Superior temporal gyrus (tissue), 1 donor: ENCODE data around the gene COL16A1.
A peak's percentile ranks its signal among the peaks of the same experiment; 100 is the strongest.

Experiments
- DNase-seq: peaks from one replicate; pipeline ENCODE4 v3.0.0-alpha.2; 2016; ENCODE audit errors: extremely low spot score

The COL16A1 gene

DNA sequence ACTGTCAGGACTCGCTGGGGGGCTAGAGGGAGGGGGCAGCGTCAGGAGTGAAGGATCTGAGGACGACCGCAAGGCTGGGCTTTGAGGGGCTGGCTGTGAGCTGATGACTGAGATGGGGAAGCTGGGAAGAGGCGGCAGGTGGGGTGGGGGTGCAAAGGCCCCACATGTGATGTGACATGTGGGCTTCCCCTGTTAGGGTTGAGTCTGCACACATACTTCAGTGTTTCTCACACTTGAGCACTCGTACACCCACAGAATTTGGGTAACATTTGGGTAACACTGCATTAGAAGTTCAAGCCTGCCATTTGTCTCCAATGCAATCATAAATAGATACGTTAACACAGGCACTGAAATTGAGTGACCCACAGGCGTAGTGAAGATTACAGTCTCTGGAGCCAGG is 16.2 kb downstream of the COL16A1 start:
- no peak for DNase-seq

- DNase-seq: no peak
Measured at GRCh38 chr1:31685795-31686194, 18.0 kb downstream of the COL16A1 start.

- no peak for DNase-seq
Measured at GRCh38 chr1:31683997-31684396, 19.8 kb downstream of the COL16A1 start.

GRCh38 chr1:31681415-31681814 is 22.4 kb downstream of the COL16A1 start:
- no peak for DNase-seq

- DNase-seq: no peak
Measured at GRCh38 chr1:31679676-31680230, 24.1 kb downstream of the COL16A1 start.

DNA sequence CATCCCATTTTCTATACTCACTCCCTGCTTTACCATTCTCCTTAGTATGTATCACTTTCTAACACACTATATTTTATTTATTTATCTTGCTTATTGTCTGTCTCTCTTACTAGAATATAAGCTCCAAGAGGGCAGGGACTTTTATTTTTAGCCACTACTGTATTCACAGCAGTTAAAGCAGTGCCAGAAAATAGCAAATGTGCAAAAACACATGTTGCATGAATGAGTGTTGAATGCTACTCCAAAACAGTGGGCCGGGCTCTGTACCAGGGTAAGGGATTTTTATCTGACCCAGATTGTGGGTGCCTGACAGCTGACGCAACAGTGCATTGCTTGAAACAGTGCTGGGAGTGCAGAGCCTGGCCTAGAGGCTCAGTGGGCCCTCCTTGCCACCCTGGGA is 24.7 kb downstream of the COL16A1 start:
- no peak for DNase-seq

GRCh38 chr1:31678681-31679080 is 25.1 kb downstream of the COL16A1 start:
- no peak for DNase-seq

- DNase-seq: no peak
Measured at GRCh38 chr1:31677949-31678348, 25.9 kb downstream of the COL16A1 start.

- no peak for DNase-seq
Measured at GRCh38 chr1:31677401-31677800, 26.4 kb downstream of the COL16A1 start.

DNA sequence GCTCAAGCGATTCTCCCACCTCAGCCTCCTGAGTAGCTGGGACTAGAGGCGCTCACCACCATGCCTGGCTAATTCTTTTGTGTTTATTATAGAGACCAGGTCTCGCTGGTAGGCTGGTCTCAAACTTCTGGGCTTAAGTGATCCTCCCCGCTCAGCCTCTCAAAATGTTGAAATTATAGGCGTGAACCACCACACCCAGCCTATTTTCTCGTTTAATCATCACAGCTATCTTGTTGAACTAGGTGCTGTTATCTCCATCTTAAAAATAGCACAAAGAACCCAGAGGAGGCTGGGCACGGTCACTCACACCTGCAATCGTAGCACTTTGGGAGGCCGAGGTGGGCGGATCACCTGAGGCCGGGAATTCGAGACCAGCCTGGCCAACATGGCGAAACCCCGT is 28.1 kb downstream of the COL16A1 start:
- no peak for DNase-seq

- no peak for DNase-seq
Measured at GRCh38 chr1:31675161-31675560, 28.7 kb downstream of the COL16A1 start.

- DNase-seq: no peak
Measured at GRCh38 chr1:31674626-31675025, 29.2 kb downstream of the COL16A1 start.

DNA sequence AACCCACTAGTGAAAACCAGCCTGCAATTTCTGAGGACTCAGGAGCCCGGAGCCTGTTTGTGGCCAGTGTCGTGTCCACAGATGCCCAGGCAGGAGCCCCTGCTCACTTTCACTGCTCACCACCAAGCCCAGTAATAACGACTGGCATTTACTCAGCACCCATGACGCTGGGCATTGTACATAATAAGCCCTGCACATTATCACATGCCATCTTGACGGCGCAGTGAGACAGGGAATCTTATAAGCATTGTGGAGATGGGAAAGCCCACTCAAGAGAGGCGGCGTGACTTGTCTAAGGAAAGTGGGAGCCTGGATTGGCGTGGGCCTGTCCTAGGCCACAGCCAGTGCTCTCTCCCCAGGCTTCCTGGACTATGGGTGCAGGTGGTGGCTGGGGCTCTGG is 30.4 kb downstream of the COL16A1 start:
- DNase-seq: no peak

DNA sequence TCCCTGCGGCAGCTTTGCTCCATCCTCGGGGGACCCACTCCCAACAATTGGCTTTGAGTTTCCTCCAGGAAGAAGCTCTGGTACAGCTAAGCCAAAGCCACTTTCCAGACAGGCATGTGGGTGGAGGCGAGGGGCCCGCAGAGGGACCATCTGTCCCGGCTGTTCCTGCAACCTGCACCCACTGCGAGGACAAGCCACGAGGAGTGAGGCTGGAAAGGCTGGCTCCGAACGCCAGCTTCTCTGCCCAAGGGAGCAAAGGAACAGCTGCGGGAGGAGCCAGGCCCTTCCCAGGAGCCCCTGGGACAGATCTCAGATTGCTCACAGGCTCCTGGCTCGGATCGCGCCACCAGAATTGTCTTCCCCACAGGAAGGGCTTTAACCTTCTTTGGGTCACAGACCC is 30.8 kb downstream of the COL16A1 start:
- no peak for DNase-seq

GRCh38 chr1:31671561-31672201 is 32.1 kb downstream of the COL16A1 start:
- no peak for DNase-seq

DNA sequence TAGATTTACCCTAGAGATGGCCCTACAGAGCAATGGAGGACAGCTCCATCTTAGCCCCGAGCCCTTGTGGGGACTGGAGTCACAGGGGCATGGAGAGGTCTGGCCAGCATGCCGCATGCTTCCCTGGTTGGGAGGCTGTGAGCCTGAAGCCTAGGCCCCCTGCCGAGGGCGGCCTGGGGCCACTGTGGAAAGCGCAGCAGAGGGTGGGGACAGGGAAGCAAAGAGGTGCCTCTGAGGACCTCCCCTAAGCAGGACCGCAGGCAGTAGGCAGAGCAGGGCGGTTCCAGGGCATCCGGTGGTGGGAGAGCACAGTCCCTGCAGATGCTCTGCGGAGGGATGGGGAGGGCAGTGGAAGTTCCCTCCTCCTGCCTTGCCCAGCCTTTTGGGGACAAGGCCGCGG is 32.7 kb downstream of the COL16A1 start:
- no peak for DNase-seq

DNA sequence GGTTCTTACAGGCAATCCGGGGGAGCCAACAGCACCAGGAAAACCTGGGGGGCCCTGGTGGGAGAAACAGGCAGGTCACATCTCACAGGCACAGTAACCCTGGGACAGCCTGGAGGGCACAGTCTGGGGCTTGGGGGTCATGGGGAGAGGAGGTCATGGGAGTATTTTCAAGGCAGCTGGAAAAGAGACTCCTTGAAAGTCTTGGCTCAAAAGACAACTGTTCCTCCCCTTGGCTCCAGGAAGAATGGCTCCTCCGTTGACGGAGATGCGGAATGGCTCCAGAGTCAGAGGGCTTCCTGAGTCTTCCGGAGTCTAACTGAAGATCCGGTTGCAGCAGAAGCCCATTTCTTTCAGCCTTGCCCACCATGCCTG is 33.2 kb downstream of the COL16A1 start:
- DNase-seq: no peak

GRCh38 chr1:31669786-31670592 is 33.8 kb downstream of the COL16A1 start:
- DNase-seq: peak; percentile 71

GRCh38 chr1:31669433-31669785 is 34.4 kb downstream of the COL16A1 start:
- no peak for DNase-seq

DNA sequence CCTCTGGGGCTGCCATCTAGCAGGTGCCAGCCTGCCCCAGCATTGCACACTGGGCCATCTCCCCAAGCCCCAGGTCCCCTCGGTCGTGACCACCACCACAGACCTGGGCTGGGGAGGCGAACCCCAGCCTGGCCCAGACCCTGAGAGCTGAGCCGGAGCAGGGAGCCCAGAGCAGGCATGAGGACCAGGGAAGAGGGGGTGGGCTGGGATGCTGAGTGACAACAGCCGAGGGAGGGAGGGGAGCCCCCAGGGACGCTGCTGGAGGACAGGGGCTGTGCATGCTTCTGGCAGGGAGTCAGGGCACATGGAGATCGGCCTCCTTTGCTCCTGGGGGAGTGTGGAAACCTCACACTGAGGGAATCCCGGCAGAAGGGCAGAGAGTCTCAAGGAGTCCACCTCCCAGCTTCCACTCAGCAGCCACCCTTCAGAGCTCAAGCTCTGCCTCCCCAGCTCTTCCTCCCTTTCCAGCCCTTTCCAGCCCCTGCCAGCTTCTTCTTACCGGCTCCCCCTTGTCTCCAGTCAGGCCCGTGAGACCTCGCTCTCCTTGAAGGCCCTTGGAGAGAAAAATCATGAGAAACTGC is 35.4 kb downstream of the COL16A1 start:
- DNase-seq: no peak

DNA sequence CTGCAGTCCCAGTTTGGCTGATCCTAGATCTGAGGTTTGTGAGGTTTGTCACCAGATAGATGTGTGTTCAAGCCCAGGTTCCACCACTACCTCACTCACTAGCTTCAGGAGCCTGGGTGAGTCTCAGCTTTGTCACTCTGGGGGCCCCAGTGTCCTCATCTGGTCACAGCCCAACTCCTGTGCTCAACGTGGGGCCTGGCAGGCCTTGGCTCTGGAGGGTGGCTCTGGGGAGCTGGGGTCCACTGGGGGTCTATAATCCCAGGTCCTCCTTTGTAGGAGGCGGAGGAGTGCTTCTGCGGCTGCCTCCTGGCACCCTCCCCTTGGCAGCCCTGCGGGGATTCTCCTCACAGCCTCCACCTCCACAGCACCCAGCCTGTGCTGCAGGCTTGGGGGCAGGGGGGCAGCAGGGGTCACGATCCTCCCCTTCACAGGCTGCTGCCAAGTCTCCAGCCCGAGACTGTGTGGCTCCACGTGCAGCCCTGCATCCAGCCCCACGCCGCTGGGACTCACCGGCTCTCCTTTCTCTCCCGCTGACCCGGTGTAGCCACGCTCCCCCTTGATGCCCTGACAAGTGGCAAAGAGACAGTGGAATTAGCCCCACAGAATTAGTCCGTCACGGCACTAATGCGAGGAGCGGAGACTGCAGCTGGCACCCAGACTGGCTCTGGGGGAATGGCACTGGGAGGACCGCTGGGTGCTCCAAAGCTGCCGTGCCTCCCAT is 36.6 kb downstream of the COL16A1 start:
- DNase-seq: no peak

DNA sequence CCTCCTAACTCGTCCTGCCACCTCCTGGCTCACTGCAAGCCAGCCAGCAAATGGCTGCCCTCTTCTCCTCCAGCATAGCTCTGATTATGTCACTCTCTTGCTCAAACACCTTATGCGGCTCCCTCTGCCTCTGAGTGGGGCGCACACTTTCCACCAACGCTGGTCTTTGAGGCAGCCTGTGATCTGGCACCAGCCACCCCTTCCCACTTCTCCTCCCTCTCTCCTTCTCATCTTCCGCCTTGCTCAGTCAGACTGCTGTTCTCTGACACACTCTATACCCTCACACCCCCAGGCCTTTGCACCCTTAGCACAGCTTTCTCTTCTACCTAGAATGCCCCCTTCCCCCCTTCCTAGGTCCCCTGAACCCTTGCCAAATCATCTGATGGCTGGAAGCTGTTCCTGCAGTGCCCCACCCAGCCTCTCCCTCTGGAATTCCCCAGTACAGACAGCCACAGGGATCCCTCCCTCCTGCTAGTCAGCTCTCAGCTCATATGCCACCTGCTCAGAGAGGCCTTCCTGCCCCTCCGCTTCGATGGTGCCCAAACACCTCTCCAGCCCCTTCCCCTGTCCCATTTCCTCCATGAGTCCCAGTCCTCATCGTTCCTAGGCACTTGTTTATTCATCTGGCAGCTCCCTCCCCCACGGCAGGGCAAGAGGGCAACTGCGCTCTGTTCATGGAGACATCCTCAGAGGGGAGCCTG is 37.4 kb downstream of the COL16A1 start:
- peak; percentile 33 for DNase-seq
